GM23248 (cell line): ENCODE data around the gene ZNF615. TPM values are rescaled to one million over a fixed set of nuclear protein-coding genes. Genes with fewer than 3 reads are reported as not detected.
"Not testable (repeated sequence)": the region's sequence is repeated elsewhere in the genome, so short reads cannot be mapped to it uniquely, and the experiment has no call there.

Experiments used
- DNase-seq: peaks from one replicate; pipeline ENCODE4 v3.0.0-alpha.2; 2015
- H2AFZ ChIP-seq: fragments of 200-600 bp; sonication (generic); 2 replicates; pipeline ENCODE4 v1.6.1; 2016; ENCODE audit warnings: antibody characterized with exemption
- H3F3A ChIP-seq: fragments of 200-600 bp; sonication (generic); 2 replicates; pipeline ENCODE4 v1.6.1; 2016; ENCODE audit warnings: mild to moderate bottlenecking, antibody characterized with exemption, mixed run types; ENCODE audit not compliant: insufficient read depth
- H3K27ac ChIP-seq: fragments of 200-600 bp; sonication (generic); 2 replicates; pipeline ENCODE4 v1.5.1; 2016; ENCODE audit warnings: mild to moderate bottlenecking
- H3K27me3 ChIP-seq: fragments of 200-600 bp; sonication (generic); replicated peaks from 2 replicates; pipeline ENCODE4 v1.6.1; 2016; ENCODE audit warnings: mild to moderate bottlenecking; ENCODE audit not compliant: insufficient read depth
- H3K36me3 ChIP-seq: fragments of 200-600 bp; sonication (generic); 2 replicates; pipeline ENCODE4 v1.6.1; 2016; ENCODE audit warnings: low read depth, mild to moderate bottlenecking
- H3K4me1 ChIP-seq: fragments of 200-600 bp; sonication (generic); 2 replicates; pipeline ENCODE4 v1.6.1; 2016; ENCODE audit warnings: mild to moderate bottlenecking; ENCODE audit not compliant: insufficient read depth
- H3K4me2 ChIP-seq: fragments of 200-600 bp; sonication (generic); one replicate; pipeline ENCODE4 v1.6.1; 2016; ENCODE audit warnings: mild to moderate bottlenecking; ENCODE audit not compliant: unreplicated experiment
- H3K4me3 ChIP-seq: fragments of 200-600 bp; sonication (generic); 2 replicates; pipeline ENCODE4 v1.5.1; 2016; ENCODE audit warnings: mild to moderate bottlenecking
- H3K79me2 ChIP-seq: fragments of 200-600 bp; sonication (generic); 2 replicates; pipeline ENCODE4 v1.6.1; 2016; ENCODE audit warnings: mild to moderate bottlenecking; ENCODE audit not compliant: insufficient read depth
- H3K9ac ChIP-seq: fragments of 200-600 bp; sonication (generic); 2 replicates; pipeline ENCODE4 v1.6.1; 2016; ENCODE audit warnings: mild to moderate bottlenecking
- H3K9me2 ChIP-seq: fragments of 200-600 bp; sonication (generic); 2 replicates; pipeline ENCODE4 v1.6.1; 2016; ENCODE audit warnings: mixed run types, mild to moderate bottlenecking, moderate library complexity; ENCODE audit not compliant: insufficient read depth
- H3K9me3 ChIP-seq: fragments of 200-600 bp; sonication (generic); one replicate; pipeline ENCODE4 v1.6.1; 2017; ENCODE audit warnings: low read depth
- H4K20me1 ChIP-seq: fragments of 200-600 bp; sonication (generic); 2 replicates; pipeline ENCODE4 v1.6.0; 2016; ENCODE audit not compliant: insufficient read depth
- EZH2 ChIP-seq: fragments of 200-600 bp; sonication (generic); IDR thresholded peaks from 2 replicates; pipeline ENCODE4 v1.6.1; 2018; ENCODE audit warnings: antibody characterized with exemption, mild to moderate bottlenecking; ENCODE audit not compliant: insufficient read depth, poor library complexity, severe bottlenecking
- EZH2phosphoT487 ChIP-seq: fragments of 200-600 bp; sonication (generic); IDR thresholded peaks from 2 replicates; pipeline ENCODE4 v1.6.1; 2018; ENCODE audit warnings: antibody characterized with exemption, moderate library complexity, mild to moderate bottlenecking, low read depth; ENCODE audit not compliant: insufficient read depth
- WGBS, 2 experiments: methylation state at CpG; one replicate each; pipeline ENCODE4 v1.1.6; 2015 to 2017; ENCODE audit warnings: low lambda C conversion rate in 2 of 2, low coverage in 1 of 2; ENCODE audit errors: missing lambda C conversion rate in 2 of 2; 5-methylcytosine and 5-hydroxymethylcytosine counted together
- in situ Hi-C: fragments of 300-500 bp; cut with MboI; formaldehyde crosslinking; loops from 2 replicates; pipeline ENCODE4 v1.15.0; 2020
- polyA plus RNA-seq: library from polyadenylated mRNA; unstranded; fragments of >200 nt; fragmentation: Nextera tagmentation; extraction: Ambion mirVana; gene quantifications from 2 replicates; pipeline ENCODE4 v1.2.1, GENCODE V29; 2016
- total RNA-seq: library from RNA; depleted of rRNA; stranded (reverse); fragments of >200 nt; shearing (Covaris generic); gene quantifications from 2 replicates; pipeline ENCODE4 v1.2.3, GENCODE V29; 2014

ZNF615 gene
- total and polyA plus RNA-seq, 2 experiments from 2014 or later: 4.6 to 6.9 TPM

- TF ChIP-seq EZH2phosphoT487: no peak
- no peak for TF ChIP-seq EZH2
- Histone ChIP-seq H3K9ac (no peak overlapping the region), H3K4me3 (no peak overlapping the region), H3K27ac (no peak overlapping the region), H3K27me3 (no peaks in the 10 kb centered on the region), H3F3A (no peaks in the 10 kb centered on the region), H2AFZ (no peak overlapping the region), H4K20me1 (no peaks in the 10 kb centered on the region), H3K4me1 (peaks cover 3% of the 10 kb centered on the region; the same call in 1 of the 2 replicates), H3K79me2 (peaks cover 98% of the 10 kb centered on the region), H3K36me3 (peaks cover 10% of the 10 kb centered on the region; the same call in 1 of the 2 replicates), H3K4me2 (no peak overlapping the region), H3K9me3 (no peaks in the 10 kb centered on the region), H3K9me2 (no peaks in the 10 kb centered on the region)
- in situ Hi-C loops: no loop called here
- 92 to 95% methylated on average over 6 of the region's 6 CpGs for WGBS, 2 experiments
- no peak for DNase-seq
Measured at GRCh38 chr19:51980116-51980736, 27.8 kb downstream of the ZNF615 start.

- H3K27me3 ChIP-seq: no peaks in the 10 kb centered on the region
- in situ Hi-C loops: no loop called here
Measured at GRCh38 chr19:51978882-51979281, 29.1 kb downstream of the ZNF615 start.

GRCh38 chr19:51977346-51977745 is 30.7 kb downstream of the ZNF615 start:
- peaks cover 38% of the 10 kb centered on the region for H3K36me3 ChIP-seq
- no peak overlapping the region for H3K4me3 ChIP-seq
- no peaks in the 10 kb centered on the region for H3K9me2 ChIP-seq
- no peaks in the 10 kb centered on the region for H3F3A ChIP-seq
- no peaks in the 10 kb centered on the region for H3K4me1 ChIP-seq
- TF ChIP-seq EZH2phosphoT487 (no peak), EZH2 (no peak)
- no peak overlapping the region for H3K9ac ChIP-seq
- DNase-seq: no peak
- H2AFZ ChIP-seq: no peak overlapping the region
- in situ Hi-C loops: no loop called here
- H3K9me3 ChIP-seq: no peaks in the 10 kb centered on the region
- H3K27ac ChIP-seq: no peak overlapping the region
- no peaks in the 10 kb centered on the region for H4K20me1 ChIP-seq
- no peaks in the 10 kb centered on the region for H3K27me3 ChIP-seq
- no peak overlapping the region for H3K4me2 ChIP-seq
- peaks cover 95% of the 10 kb centered on the region for H3K79me2 ChIP-seq
- WGBS, 2 experiments: 87 to 91% methylated on average over 7 of the region's 7 CpGs

More at GRCh38 chr19:51978882-51979281, 29.1 kb downstream of the ZNF615 start:
- Histone ChIP-seq H4K20me1 (no peaks in the 10 kb centered on the region), H3K4me3 (no peak overlapping the region), H3K79me2 (peaks cover 98% of the 10 kb centered on the region), H3K9me3 (no peaks in the 10 kb centered on the region), H3F3A (no peaks in the 10 kb centered on the region), H3K9ac (no peak overlapping the region), H3K4me2 (no peak overlapping the region), H2AFZ (no peak overlapping the region), H3K9me2 (no peaks in the 10 kb centered on the region), H3K27ac (no peak overlapping the region), H3K4me1 (no peaks in the 10 kb centered on the region), H3K36me3 (peaks cover 23% of the 10 kb centered on the region)
- TF ChIP-seq EZH2: no peak
- TF ChIP-seq EZH2phosphoT487: no peak
- DNase-seq: no peak
- WGBS, 2 experiments: 89 to 94% methylated on average over 4 of the region's 4 CpGs

GRCh38 chr19:51976852-51977251 is 31.2 kb downstream of the ZNF615 start:
- H3K79me2 ChIP-seq: peaks cover 90% of the 10 kb centered on the region
- in situ Hi-C loops: no loop called here

GRCh38 chr19:51975787-51976186 is 32.2 kb downstream of the ZNF615 start:
- DNase-seq, H3F3A ChIP-seq, H3K27ac ChIP-seq, H4K20me1 ChIP-seq, H3K9me3 ChIP-seq, H3K4me2 ChIP-seq, H3K4me1 ChIP-seq, H3K4me3 ChIP-seq, H3K9me2 ChIP-seq, in situ Hi-C loops, H3K27me3 ChIP-seq, H2AFZ ChIP-seq, H3K9ac ChIP-seq: not testable (repeated sequence)
- 94 to 96% methylated on average over 17 of the region's 17 CpGs for WGBS, 2 experiments
- Histone ChIP-seq H3K36me3 (peaks cover 54% of the 10 kb centered on the region), H3K79me2 (peaks cover 85% of the 10 kb centered on the region)

More at GRCh38 chr19:51976852-51977251, 31.2 kb downstream of the ZNF615 start:
- no peaks in the 10 kb centered on the region for H4K20me1 ChIP-seq
- WGBS, 2 experiments: 90 to 96% methylated on average over 3 of the region's 3 CpGs
- no peak overlapping the region for H2AFZ ChIP-seq
- H3K9me3 ChIP-seq: no peaks in the 10 kb centered on the region
- no peak overlapping the region for H3K27ac ChIP-seq
- no peak overlapping the region for H3K4me3 ChIP-seq
- no peaks in the 10 kb centered on the region for H3K27me3 ChIP-seq
- H3K36me3 ChIP-seq: peaks cover 43% of the 10 kb centered on the region
- no peak overlapping the region for H3K9ac ChIP-seq
- no peaks in the 10 kb centered on the region for H3F3A ChIP-seq
- DNase-seq: no peak
- no peaks in the 10 kb centered on the region for H3K9me2 ChIP-seq
- no peaks in the 10 kb centered on the region for H3K4me1 ChIP-seq
- no peak overlapping the region for H3K4me2 ChIP-seq
- no peak for TF ChIP-seq EZH2
- TF ChIP-seq EZH2phosphoT487: no peak
